Testis (tissue), 3 donors: ENCODE data around the gene GNAT1. TPM values are rescaled to one million over a fixed set of nuclear protein-coding genes. Genes with fewer than 3 reads are reported as not detected.
A peak's percentile ranks its signal among the peaks of the same experiment; 100 is the strongest.

ENCODE experiments used
- DNase-seq: peaks from one replicate; pipeline ENCODE4 v3.0.0-alpha.2; 2019
- H3K27ac ChIP-seq, 2 donors: fragments of 200-600 bp; sonication (generic); one replicate each; pipeline ENCODE4 v1.5.1; 2019
- H3K27me3 ChIP-seq: fragments of 200-600 bp; sonication (generic); one replicate; pipeline ENCODE4 v1.5.1; 2019
- H3K36me3 ChIP-seq: fragments of 200-600 bp; sonication (generic); one replicate; pipeline ENCODE4 v1.5.1; 2017; ENCODE audit warnings: low read depth; ENCODE audit errors: missing control alignments
- H3K4me1 ChIP-seq: fragments of 200-600 bp; sonication (generic); one replicate; pipeline ENCODE4 v1.5.1; 2019
- H3K4me3 ChIP-seq, 2 donors: fragments of 200-600 bp; sonication (generic); one replicate each; pipeline ENCODE4 v1.5.1; 2017 to 2019
- H3K9me3 ChIP-seq: fragments of 200-600 bp; sonication (generic); one replicate; pipeline ENCODE4 v1.5.1; 2017
- POLR2A ChIP-seq: fragments of 450-650 bp; IDR thresholded peaks from one replicate; pipeline ENCODE4 v1.6.1; 2017; ENCODE audit warnings: antibody characterized with exemption, mild to moderate bottlenecking, moderate library complexity
- WGBS, 2 donors: methylation state at CpG; one replicate each; pipeline ENCODE4 v1.1.5; 2018; 5-methylcytosine and 5-hydroxymethylcytosine counted together
- intact Hi-C: fragments of 100-400 bp; cut with DNase I; formaldehyde crosslinking; loops from one replicate; pipeline ENCODE4 v1.15.1; 2023; ENCODE audit warnings: low total_unique reads
- polyA plus RNA-seq: library from polyadenylated mRNA; stranded (reverse); fragments of 350-450 nt; fragmentation: Illumina TruSeq; extraction: RNeasy Lipid Tissue Mini Kit (QIAGEN cat#74804); gene quantifications from one replicate; pipeline ENCODE4 v1.2.3, GENCODE V29; 2014; ENCODE audit warnings: low read depth, low replicate concordance; ENCODE audit not compliant: insufficient read depth
- total RNA-seq, 2 donors: library from RNA; depleted of rRNA; stranded (reverse); fragments of >200 nt; gene quantifications; one replicate each; pipeline ENCODE4 v1.2.3, GENCODE V29; 2016
- TF ChIP-seq, protein P1 (sequence below), 3 experiments: fragments of 450-650 bp in 2 of 3; fragments of 200-600 bp in 1 of 3; sonication (generic) in 1 of 3; IDR thresholded peaks; one replicate each; pipeline ENCODE4 v1.5.1; 2016 to 2019; ENCODE audit warnings: antibody characterized with exemption in 3 of 3, mild to moderate bottlenecking in 2 of 3, moderate library complexity in 1 of 3

GNAT1 gene
- total and polyA plus RNA-seq, 3 donors from 2014 or later = 0.93 to 2.3 (median 1.2) TPM

DNA sequence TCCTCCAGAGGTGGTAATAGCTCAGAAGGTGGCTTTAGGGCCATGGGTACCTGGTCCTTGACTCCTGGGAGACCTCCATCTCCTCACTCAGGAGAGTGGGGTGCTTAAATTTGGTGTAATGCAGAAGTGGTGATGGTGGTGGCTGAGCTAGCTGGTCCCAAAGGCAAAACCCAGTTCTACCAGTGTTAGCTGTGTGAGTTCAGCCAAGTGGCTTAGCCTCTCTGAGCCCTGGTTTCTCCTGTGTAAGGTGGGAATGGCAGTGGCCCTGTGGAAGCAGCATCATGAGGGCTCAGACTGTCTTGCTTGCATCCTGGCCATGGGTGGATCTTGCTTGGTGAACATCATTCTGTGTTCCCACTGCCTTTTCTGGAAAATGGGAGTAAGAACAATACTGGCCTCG, 26.9 kb upstream of the GNAT1 start:
- no peak for DNase-seq
- TF ChIP-seq POLR2A = no peak
- TF ChIP-seq, protein P1, sequence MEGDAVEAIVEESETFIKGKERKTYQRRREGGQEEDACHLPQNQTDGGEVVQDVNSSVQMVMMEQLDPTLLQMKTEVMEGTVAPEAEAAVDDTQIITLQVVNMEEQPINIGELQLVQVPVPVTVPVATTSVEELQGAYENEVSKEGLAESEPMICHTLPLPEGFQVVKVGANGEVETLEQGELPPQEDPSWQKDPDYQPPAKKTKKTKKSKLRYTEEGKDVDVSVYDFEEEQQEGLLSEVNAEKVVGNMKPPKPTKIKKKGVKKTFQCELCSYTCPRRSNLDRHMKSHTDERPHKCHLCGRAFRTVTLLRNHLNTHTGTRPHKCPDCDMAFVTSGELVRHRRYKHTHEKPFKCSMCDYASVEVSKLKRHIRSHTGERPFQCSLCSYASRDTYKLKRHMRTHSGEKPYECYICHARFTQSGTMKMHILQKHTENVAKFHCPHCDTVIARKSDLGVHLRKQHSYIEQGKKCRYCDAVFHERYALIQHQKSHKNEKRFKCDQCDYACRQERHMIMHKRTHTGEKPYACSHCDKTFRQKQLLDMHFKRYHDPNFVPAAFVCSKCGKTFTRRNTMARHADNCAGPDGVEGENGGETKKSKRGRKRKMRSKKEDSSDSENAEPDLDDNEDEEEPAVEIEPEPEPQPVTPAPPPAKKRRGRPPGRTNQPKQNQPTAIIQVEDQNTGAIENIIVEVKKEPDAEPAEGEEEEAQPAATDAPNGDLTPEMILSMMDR (IDR thresholded peaks at IDR 0.05) = no peak
- 43 to 86% methylated on average over 1 of the region's 1 CpG for WGBS, 2 donors
- Histone ChIP-seq H3K4me1 (peaks cover 43% of the 10 kb centered on the region), H3K27ac (no peak overlapping the region), H3K4me3 (no peak overlapping the region), H3K9me3 (no peaks in the 10 kb centered on the region), H3K36me3 (no peaks in the 10 kb centered on the region), H3K27me3 (no peaks in the 10 kb centered on the region)
- intact Hi-C loops = no loop called here

DNA sequence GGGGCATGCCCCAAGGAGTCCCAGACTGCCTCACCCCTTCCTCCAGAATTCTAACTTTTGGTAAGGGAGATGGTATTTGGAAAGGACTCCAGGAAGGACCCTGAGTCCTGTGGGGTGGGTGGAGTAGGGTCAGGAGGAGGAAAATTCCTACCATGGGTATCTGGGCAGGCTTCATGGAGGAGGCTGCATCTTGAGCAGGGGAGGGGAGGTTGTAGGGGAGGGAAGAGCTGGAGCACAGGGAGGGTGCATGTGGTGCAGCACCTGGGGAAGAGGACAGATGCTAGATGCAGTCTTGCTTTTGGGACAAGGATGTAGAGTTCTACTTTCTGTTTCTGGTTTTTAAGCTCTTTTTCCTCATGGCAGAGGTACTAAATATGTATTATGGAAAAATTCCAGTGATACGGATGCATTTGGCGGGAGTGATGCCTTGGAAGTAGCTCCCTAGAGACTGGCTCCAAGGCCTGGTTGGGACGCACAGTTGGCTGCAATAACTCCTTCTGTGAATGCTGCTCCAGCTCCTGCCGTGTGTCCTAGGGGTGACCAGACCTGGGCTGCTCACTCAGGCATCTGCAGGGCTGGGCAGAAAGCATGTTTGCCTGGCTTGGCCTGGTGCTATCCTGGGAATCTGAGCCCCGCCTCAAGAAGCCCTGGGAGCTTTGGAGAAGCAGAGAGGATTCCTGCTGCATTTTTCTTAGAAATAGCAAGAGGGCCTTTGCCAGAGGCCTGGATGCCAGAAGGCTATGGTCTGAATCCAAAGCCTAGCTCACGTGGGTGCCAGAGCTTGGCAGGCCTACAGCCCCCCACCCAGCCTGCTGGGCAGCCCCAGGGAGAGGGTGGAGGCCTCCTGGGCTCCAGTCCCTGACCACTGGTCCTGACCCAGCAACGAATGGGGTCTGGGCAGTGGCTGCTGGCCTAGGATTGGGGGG, 26.2 kb upstream of the GNAT1 start:
- H3K27me3 ChIP-seq = no peaks in the 10 kb centered on the region
- peaks cover 37% of the 10 kb centered on the region for H3K4me1 ChIP-seq
- no peaks in the 10 kb centered on the region for H3K9me3 ChIP-seq
- DNase-seq = peak; percentile 60
- H3K36me3 ChIP-seq = no peaks in the 10 kb centered on the region
- intact Hi-C loops = no loop called here
- H3K4me3 ChIP-seq = no peak overlapping the region
- TF ChIP-seq POLR2A = no peak
- TF ChIP-seq, protein P1 (IDR thresholded peaks at IDR 0.05) = no peak
- H3K27ac ChIP-seq = no peak overlapping the region
- WGBS, 2 donors = 46 to 48% methylated on average over 7 of the region's 7 CpGs

- H3K27ac ChIP-seq = no peak overlapping the region
- H3K4me3 ChIP-seq = no peak overlapping the region
- WGBS, 2 donors = 57 to 66% methylated on average over 11 to 15 of the region's 15 CpGs
- H3K9me3 ChIP-seq = no peaks in the 10 kb centered on the region
- H3K27me3 ChIP-seq = no peaks in the 10 kb centered on the region
- TF ChIP-seq, protein P1 (IDR thresholded peaks at IDR 0.05) = no peak
- TF ChIP-seq POLR2A = no peak
- H3K4me1 ChIP-seq = peaks cover 30% of the 10 kb centered on the region
- H3K36me3 ChIP-seq = no peaks in the 10 kb centered on the region
- intact Hi-C loops = no loop called here
- no peak for DNase-seq
These were observed 25.4 kb upstream of the GNAT1 start for GRCh38 chr3:50165910-50166538.

DNA sequence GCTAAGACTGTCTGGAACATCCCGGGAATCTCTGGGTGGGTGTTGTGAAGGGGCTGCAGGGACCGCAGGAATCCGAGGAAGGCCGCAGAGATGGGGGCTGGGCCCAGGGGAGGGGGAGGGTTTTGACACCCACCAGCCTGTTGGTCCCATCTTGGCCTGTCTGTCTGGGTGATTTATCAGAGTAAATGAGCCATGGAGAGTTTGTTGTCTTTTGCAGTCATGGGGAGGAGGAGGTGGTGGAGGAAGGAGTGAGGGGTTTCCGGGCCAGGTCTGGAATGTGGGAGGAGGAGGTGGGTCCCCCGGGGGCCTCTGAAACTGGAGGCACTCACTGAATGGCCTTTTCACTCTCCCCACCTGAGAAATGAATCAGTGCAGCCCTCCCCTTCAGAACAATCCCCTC, 24.8 kb upstream of the GNAT1 start:
- no peak for TF ChIP-seq POLR2A
- TF ChIP-seq, protein P1 (IDR thresholded peaks at IDR 0.05) = no peak
- H3K36me3 ChIP-seq = no peaks in the 10 kb centered on the region
- no peaks in the 10 kb centered on the region for H3K27me3 ChIP-seq
- H3K27ac ChIP-seq = no peak overlapping the region
- intact Hi-C loops = no loop called here
- 77 to 80% methylated on average over 6 of the region's 6 CpGs for WGBS, 2 donors
- peaks cover 25% of the 10 kb centered on the region for H3K4me1 ChIP-seq
- H3K4me3 ChIP-seq = no peak overlapping the region
- DNase-seq = no peak
- no peaks in the 10 kb centered on the region for H3K9me3 ChIP-seq
